HG03457 (cell line): ENCODE results near the gene CNR2.
"Not testable (repeated sequence)": the region's sequence is repeated elsewhere in the genome, so short reads cannot be mapped to it uniquely, and the experiment has no call there.

Experiments used
- ATAC-seq: cut with Tn5 transposase; IDR thresholded peaks from one replicate; pipeline ENCODE4 v1.9.1; 2021; ENCODE audit warnings: moderate number of reproducible peaks; ENCODE audit not compliant: unreplicated experiment

The CNR2 gene

GRCh38 chr1:23913212-23913880 is at the start of gene CNR2:
Gene CNR2, minus strand, starts transcription at chr1:23913362. Its CDS starts 37,745 bp downstream, at chr1:23875617.
- ATAC-seq = no peak

- ATAC-seq = no peak
These were observed 47.3 kb upstream of the CNR2 start for GRCh38 chr1:23960291-23961020.

- peak; percentile 58 for ATAC-seq
These were observed 46.5 kb upstream of the CNR2 start, which contains the start of gene PNRC2 for GRCh38 chr1:23959461-23960290. Gene PNRC2, plus strand, starts transcription at chr1:23959828. Its CDS starts 1,630 bp downstream, at chr1:23961458.

- ATAC-seq = peak; percentile 45
These were observed 45.8 kb upstream of the CNR2 start for GRCh38 chr1:23958810-23959460.

GRCh38 chr1:23958040-23958809 is 45.1 kb upstream of the CNR2 start:
- not testable (repeated sequence) for ATAC-seq

GRCh38 chr1:23957096-23957495 is 43.9 kb upstream of the CNR2 start:
- no peak for ATAC-seq

GRCh38 chr1:23953020-23953419 is 39.9 kb upstream of the CNR2 start:
- ATAC-seq = no peak

- no peak for ATAC-seq
These were observed 34.2 kb upstream of the CNR2 start for GRCh38 chr1:23947366-23947765.

- no peak for ATAC-seq
These were observed 23.5 kb upstream of the CNR2 start for GRCh38 chr1:23936481-23937176.

- no peak for ATAC-seq
These were observed 18.3 kb upstream of the CNR2 start for GRCh38 chr1:23931491-23931880.

GRCh38 chr1:23930861-23931490 is 17.8 kb upstream of the CNR2 start:
- ATAC-seq = no peak

- ATAC-seq = no peak
These were observed 17.1 kb upstream of the CNR2 start for GRCh38 chr1:23930270-23930669.

GRCh38 chr1:23928789-23929188 is 15.6 kb upstream of the CNR2 start:
- ATAC-seq = no peak

- no peak for ATAC-seq
These were observed 13.9 kb upstream of the CNR2 start for GRCh38 chr1:23927097-23927496.

- no peak for ATAC-seq
These were observed 12.1 kb upstream of the CNR2 start for GRCh38 chr1:23925279-23925678.

GRCh38 chr1:23924601-23925000 is 11.4 kb upstream of the CNR2 start:
- no peak for ATAC-seq

- ATAC-seq = no peak
These were observed 10.7 kb upstream of the CNR2 start for GRCh38 chr1:23923592-23924499.

GRCh38 chr1:23922321-23922943 is 9.3 kb upstream of the CNR2 start:
- ATAC-seq = no peak
